CD4-positive, alpha-beta T cell (primary cell): ENCODE results near the gene HAUS8. TPM values are rescaled to one million over a fixed set of nuclear protein-coding genes. Genes with fewer than 3 reads are reported as not detected.

Experiments used
- ATAC-seq: fragments of 200-7000 bp; cut with Tn5 transposase; one replicate; pipeline ENCODE4 v1.10.0; 2022; ENCODE audit warnings: mild to moderate bottlenecking; ENCODE audit not compliant: poor library complexity
- CTCF ChIA-PET: fragments of 350-600 bp; sonication (Branson Sonifier 250); formaldehyde crosslinking; loops from one replicate; lab custom pipeline; 2021; ENCODE audit warnings: antibody characterized with exemption, inconsistent platforms; lab: Charles Lee
- POLR2A ChIA-PET: fragments of 350-600 bp; sonication (Branson Sonifier 250); formaldehyde crosslinking; loops from one replicate; lab custom pipeline; 2021; ENCODE audit warnings: antibody characterized with exemption, inconsistent platforms; lab: Charles Lee
- DNase-seq, 14 experiments: peaks; one replicate each; pipeline ENCODE4 v3.0.0-alpha.2; 2013 to 2020; ENCODE audit warnings: mixed read lengths in 2 of 14
- H3K27ac ChIP-seq, 2 donors: one replicate each; pipeline versions ENCODE4 v1.5.1 to v1.7.0; 2013; ENCODE audit warnings: low read length in 2 of 2, low read depth in 1 of 2, mild to moderate bottlenecking in 1 of 2
- H3K27me3 ChIP-seq, 2 experiments: 1 replicate in 1 of 2; 2 replicates in 1 of 2; pipeline versions ENCODE4 v1.6.1 to v1.7.0; 2013; ENCODE audit warnings: low read length in 2 of 2, control low read depth in 1 of 2, mild to moderate bottlenecking in 1 of 2, moderate library complexity in 1 of 2; ENCODE audit not compliant: insufficient read depth in 2 of 2, control insufficient read depth in 1 of 2
- H3K36me3 ChIP-seq: one replicate; pipeline ENCODE4 v1.6.1; 2013; ENCODE audit warnings: low read length, control low read depth; ENCODE audit not compliant: insufficient read depth
- H3K4me1 ChIP-seq: one replicate; pipeline ENCODE4 v1.6.1; 2013; ENCODE audit warnings: low read length, control low read depth; ENCODE audit not compliant: insufficient read depth
- H3K4me3 ChIP-seq: one replicate; pipeline ENCODE4 v1.5.1; 2013; ENCODE audit warnings: mild to moderate bottlenecking, low read length, moderate library complexity
- H3K9me3 ChIP-seq, 2 experiments: 1 replicate in 1 of 2; 2 replicates in 1 of 2; pipeline versions ENCODE4 v1.6.1 to v1.7.0; 2013; ENCODE audit warnings: low read length in 2 of 2, mild to moderate bottlenecking in 2 of 2, control low read depth in 1 of 2, moderate library complexity in 1 of 2; ENCODE audit not compliant: control insufficient read depth in 1 of 2, insufficient read depth in 1 of 2
- H3K27ac Mint-ChIP-seq: one replicate; pipeline ENCODE4 v1.8.0; 2020; ENCODE audit warnings: mixed read lengths
- H3K27me3 Mint-ChIP-seq: one replicate; pipeline ENCODE4 v1.8.0; 2021; ENCODE audit warnings: mixed read lengths
- H3K36me3 Mint-ChIP-seq: one replicate; pipeline ENCODE4 v1.8.0; 2021; ENCODE audit warnings: low read depth, mixed read lengths
- H3K4me1 Mint-ChIP-seq: one replicate; pipeline ENCODE4 v1.8.0; 2021; ENCODE audit warnings: low read depth, mixed read lengths
- H3K4me3 Mint-ChIP-seq: one replicate; pipeline ENCODE4 v1.8.0; 2020; ENCODE audit warnings: mild to moderate bottlenecking, mixed read lengths
- H3K9me3 Mint-ChIP-seq: one replicate; pipeline ENCODE4 v1.8.0; 2020; ENCODE audit warnings: mixed read lengths
- intact Hi-C, 2 experiments: fragments of 100-400 bp; cut with DNase I in 1 of 2; cut with micrococcal nuclease in 1 of 2; formaldehyde crosslinking; loops; one replicate each; pipeline versions ENCODE4 v1.15.1 to v1.9.0; 2023 to 2025; cut with DNase I, micrococcal nuclease
- total RNA-seq, 174 experiments: library from RNA in 2 of 174; stranded (reverse) in 2 of 174; gene quantifications; one replicate each; pipeline ENCODE4 v1.2.3 and lab custom pipeline; 2021 to 2026
- TF ChIP-seq, protein P1 (sequence below): fragments of 200-600 bp; IDR thresholded peaks from one replicate; pipeline ENCODE4 v1.8.0; 2022; ENCODE audit warnings: antibody characterized with exemption, mild to moderate bottlenecking

HAUS8 gene
- total RNA-seq, 2 experiments from 2014 or later = 20.6 to 20.7 TPM

DNA sequence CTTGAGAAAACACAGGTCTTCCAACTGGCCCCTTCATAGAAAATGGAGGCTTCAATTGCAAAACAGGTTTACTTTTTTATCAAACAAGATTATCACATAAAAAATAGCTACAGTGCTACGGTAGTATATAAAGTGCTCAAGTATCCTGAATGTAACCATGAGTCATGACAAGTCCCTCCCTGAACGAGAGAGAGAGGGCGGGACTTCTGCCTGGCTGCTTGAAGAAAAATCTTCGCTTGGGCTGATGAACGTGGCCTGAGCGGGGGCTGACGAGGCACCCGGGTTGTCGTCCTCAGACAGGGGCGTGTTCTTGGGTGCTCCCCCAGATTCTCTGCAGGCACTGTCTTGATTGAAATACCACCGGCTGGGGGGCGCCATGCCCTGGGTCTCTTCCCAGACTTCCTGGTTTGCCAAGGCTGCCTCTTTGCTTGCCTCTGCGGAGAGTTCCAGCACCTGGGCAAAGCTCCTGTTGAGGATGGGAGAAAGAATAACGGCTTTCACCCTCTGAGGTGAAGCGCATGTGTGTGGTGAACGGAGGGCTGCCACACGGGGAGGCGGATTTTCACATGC, 25.5 kb downstream of the HAUS8 start:
- Mint-ChIP-seq H3K4me3 (no peak overlapping the region), H3K27ac (no peak overlapping the region), H3K4me1 (no peaks in the 10 kb centered on the region), H3K27me3 (no peaks in the 10 kb centered on the region), H3K36me3 (peaks cover 45% of the 10 kb centered on the region), H3K9me3 (no peaks in the 10 kb centered on the region)
- Histone ChIP-seq H3K4me1 (no peaks in the 10 kb centered on the region), H3K36me3 (peaks cover 42% of the 10 kb centered on the region), H3K27me3 (no peaks in the 10 kb centered on the region), H3K9me3 (no peaks in the 10 kb centered on the region), H3K4me3 (no peak overlapping the region), H3K27ac (no peak overlapping the region)
- no peak for ATAC-seq
- intact Hi-C loops = loop anchor here in 1 of 2 experiments (5.0 kb wide), 1 partner anchor 277 kb away; no protein-coding TSS in a partner anchor
- TF ChIP-seq, protein P1, sequence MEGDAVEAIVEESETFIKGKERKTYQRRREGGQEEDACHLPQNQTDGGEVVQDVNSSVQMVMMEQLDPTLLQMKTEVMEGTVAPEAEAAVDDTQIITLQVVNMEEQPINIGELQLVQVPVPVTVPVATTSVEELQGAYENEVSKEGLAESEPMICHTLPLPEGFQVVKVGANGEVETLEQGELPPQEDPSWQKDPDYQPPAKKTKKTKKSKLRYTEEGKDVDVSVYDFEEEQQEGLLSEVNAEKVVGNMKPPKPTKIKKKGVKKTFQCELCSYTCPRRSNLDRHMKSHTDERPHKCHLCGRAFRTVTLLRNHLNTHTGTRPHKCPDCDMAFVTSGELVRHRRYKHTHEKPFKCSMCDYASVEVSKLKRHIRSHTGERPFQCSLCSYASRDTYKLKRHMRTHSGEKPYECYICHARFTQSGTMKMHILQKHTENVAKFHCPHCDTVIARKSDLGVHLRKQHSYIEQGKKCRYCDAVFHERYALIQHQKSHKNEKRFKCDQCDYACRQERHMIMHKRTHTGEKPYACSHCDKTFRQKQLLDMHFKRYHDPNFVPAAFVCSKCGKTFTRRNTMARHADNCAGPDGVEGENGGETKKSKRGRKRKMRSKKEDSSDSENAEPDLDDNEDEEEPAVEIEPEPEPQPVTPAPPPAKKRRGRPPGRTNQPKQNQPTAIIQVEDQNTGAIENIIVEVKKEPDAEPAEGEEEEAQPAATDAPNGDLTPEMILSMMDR = no peak
- CTCF ChIA-PET = no interaction called here
- POLR2A ChIA-PET = no interaction called here
- DNase-seq = no peak

DNA sequence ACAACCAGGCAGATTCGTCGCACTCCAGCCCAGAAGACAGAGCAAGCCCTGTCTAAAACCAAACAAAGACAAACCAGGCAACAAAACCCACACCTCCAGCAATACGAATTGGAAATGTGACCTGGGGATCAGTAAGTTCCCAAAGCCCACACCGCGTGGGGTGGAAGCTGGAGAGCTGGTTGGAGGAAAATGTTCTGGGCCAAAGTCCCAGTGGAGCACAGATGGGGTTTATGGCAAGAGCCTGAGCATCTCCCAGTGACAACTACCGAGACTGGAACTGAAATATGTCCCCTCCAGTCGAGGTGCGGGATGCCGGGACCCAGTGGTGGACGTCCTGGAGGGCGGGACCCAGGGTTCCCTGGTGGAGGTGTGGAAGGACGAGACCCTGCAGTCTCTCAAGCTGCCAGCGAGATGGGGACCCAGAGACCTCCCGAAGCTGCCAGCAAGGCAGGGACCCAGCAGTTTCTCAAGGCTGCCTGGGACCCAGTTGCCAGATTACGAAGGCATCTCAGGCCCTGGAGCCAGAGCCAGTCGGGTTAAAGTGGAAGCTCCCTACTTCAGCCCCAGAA, 26.3 kb downstream of the HAUS8 start:
- no peaks in the 10 kb centered on the region for H3K9me3 Mint-ChIP-seq
- peaks cover 42% of the 10 kb centered on the region for H3K36me3 Mint-ChIP-seq
- H3K4me3 ChIP-seq = no peak overlapping the region
- H3K27me3 ChIP-seq = no peaks in the 10 kb centered on the region
- POLR2A ChIA-PET = no interaction called here
- DNase-seq (no peak), ATAC-seq (no peak)
- H3K4me3 Mint-ChIP-seq = no peak overlapping the region
- H3K27ac Mint-ChIP-seq = no peak overlapping the region
- no peaks in the 10 kb centered on the region for H3K9me3 ChIP-seq
- intact Hi-C loops = loop anchor here in 1 of 2 experiments (5.0 kb wide), 1 partner anchor 277 kb away; no protein-coding TSS in a partner anchor
- H3K4me1 ChIP-seq = no peaks in the 10 kb centered on the region
- H3K27me3 Mint-ChIP-seq = no peaks in the 10 kb centered on the region
- peaks cover 38% of the 10 kb centered on the region for H3K36me3 ChIP-seq
- no peaks in the 10 kb centered on the region for H3K4me1 Mint-ChIP-seq
- TF ChIP-seq, protein P1 = no peak
- H3K27ac ChIP-seq = no peak overlapping the region
- CTCF ChIA-PET = no interaction called here

DNA sequence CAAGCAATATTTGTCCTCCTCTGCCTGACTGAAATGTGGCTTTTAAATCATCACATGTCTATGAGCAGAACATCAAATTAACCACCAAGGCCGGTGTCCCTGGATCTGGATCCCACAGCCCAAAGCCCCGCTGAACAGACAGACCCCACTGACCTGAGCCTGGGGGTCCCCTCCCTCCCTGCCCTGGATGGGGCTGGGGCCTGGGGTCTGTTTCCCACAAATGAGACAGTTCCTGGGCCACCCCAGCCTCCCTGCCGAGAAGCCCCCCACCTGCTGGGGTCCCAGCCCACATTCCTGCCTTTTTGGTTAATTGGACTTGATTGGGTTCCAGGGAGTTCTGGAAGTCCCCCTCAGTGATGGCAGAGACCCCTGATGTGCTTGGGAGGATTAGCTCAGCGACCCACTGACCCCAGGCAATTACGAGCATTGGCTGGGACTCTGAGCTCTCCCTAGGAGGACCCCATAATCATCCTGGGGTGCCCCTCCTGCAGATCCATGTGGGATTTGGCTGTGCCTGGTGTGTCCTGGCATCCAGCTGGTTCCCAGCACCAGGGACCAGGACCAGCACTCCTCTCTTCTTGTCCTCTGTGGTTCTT, 29.2 kb downstream of the HAUS8 start:
- no peaks in the 10 kb centered on the region for H3K27me3 ChIP-seq
- Mint-ChIP-seq H3K27me3 (no peaks in the 10 kb centered on the region), H3K4me1 (no peaks in the 10 kb centered on the region), H3K9me3 (no peaks in the 10 kb centered on the region), H3K4me3 (no peak overlapping the region), H3K36me3 (peaks cover 19% of the 10 kb centered on the region), H3K27ac (no peak overlapping the region)
- POLR2A ChIA-PET = no interaction called here
- DNase-seq = no peak
- intact Hi-C loops = loop anchor here in 1 of 2 experiments (5.0 kb wide), 1 partner anchor 274 kb away; no protein-coding TSS in a partner anchor
- ATAC-seq = no peak
- H3K4me1 ChIP-seq = no peaks in the 10 kb centered on the region
- TF ChIP-seq, protein P1 = no peak
- H3K4me3 ChIP-seq = no peak overlapping the region
- peaks cover 12% of the 10 kb centered on the region for H3K36me3 ChIP-seq
- H3K27ac ChIP-seq = no peak overlapping the region
- no peaks in the 10 kb centered on the region for H3K9me3 ChIP-seq
- CTCF ChIA-PET = no interaction called here
